AG09309 (cell line): ENCODE results near the gene IQGAP2.
A peak's percentile ranks its signal among the peaks of the same experiment; 100 is the strongest.

Experiments
- DNase-seq: peaks from one replicate; pipeline ENCODE4 v3.0.0-alpha.2; 2010; ENCODE audit warnings: low read depth
- H3K4me3 ChIP-seq: 2 replicates; pipeline ENCODE4 v1.5.1; 2011; ENCODE audit warnings: mild to moderate bottlenecking, low read depth, low read length, moderate library complexity; ENCODE audit not compliant: control insufficient read depth
- CTCF ChIP-seq: IDR thresholded peaks from 2 replicates; pipeline ENCODE4 v1.5.1; 2011; ENCODE audit warnings: mild to moderate bottlenecking, low read depth, low read length, inconsistent platforms; ENCODE audit not compliant: insufficient read depth, control insufficient read depth; ENCODE audit errors: missing control alignments

The IQGAP2 gene

GRCh38 chr5:76693141-76693540 lies 290.1 kb downstream of the IQGAP2 start:
- DNase-seq: no peak
- no peak for TF ChIP-seq CTCF
- no peak overlapping the region for H3K4me3 ChIP-seq

- H3K4me3 ChIP-seq: no peak overlapping the region
- no peak for DNase-seq
- TF ChIP-seq CTCF: no peak
These were observed 291.2 kb downstream of the IQGAP2 start for GRCh38 chr5:76694317-76694716.

GRCh38 chr5:76695346-76695745 lies 292.3 kb downstream of the IQGAP2 start:
- no peak for DNase-seq
- no peak overlapping the region for H3K4me3 ChIP-seq
- no peak for TF ChIP-seq CTCF

- DNase-seq: no peak
- TF ChIP-seq CTCF: no peak
- no peak overlapping the region for H3K4me3 ChIP-seq
These were observed 293.2 kb downstream of the IQGAP2 start for GRCh38 chr5:76696251-76696650.

- H3K4me3 ChIP-seq: no peak overlapping the region
- TF ChIP-seq CTCF: no peak
- no peak for DNase-seq
These were observed 294.6 kb downstream of the IQGAP2 start for GRCh38 chr5:76697670-76698069.

GRCh38 chr5:76700571-76700970 lies 297.5 kb downstream of the IQGAP2 start:
- no peak for TF ChIP-seq CTCF
- DNase-seq: no peak
- no peak overlapping the region for H3K4me3 ChIP-seq

GRCh38 chr5:76701298-76701697 lies 298.2 kb downstream of the IQGAP2 start:
- DNase-seq: peak; percentile 73

More at GRCh38 chr5:76701298-76701697, 298.2 kb downstream of the IQGAP2 start:
- no peak for TF ChIP-seq CTCF
- no peak overlapping the region for H3K4me3 ChIP-seq
